Measurements from ENCODE around the gene SLC25A38. TPM values are rescaled to one million over a fixed set of nuclear protein-coding genes. Genes with fewer than 3 reads are reported as not detected.
A peak's percentile ranks its signal among the peaks of the same experiment; 100 is the strongest.

The SLC25A38 gene
- total RNA-seq, 1 donor from 2014 or later: 25.6 TPM

DNA sequence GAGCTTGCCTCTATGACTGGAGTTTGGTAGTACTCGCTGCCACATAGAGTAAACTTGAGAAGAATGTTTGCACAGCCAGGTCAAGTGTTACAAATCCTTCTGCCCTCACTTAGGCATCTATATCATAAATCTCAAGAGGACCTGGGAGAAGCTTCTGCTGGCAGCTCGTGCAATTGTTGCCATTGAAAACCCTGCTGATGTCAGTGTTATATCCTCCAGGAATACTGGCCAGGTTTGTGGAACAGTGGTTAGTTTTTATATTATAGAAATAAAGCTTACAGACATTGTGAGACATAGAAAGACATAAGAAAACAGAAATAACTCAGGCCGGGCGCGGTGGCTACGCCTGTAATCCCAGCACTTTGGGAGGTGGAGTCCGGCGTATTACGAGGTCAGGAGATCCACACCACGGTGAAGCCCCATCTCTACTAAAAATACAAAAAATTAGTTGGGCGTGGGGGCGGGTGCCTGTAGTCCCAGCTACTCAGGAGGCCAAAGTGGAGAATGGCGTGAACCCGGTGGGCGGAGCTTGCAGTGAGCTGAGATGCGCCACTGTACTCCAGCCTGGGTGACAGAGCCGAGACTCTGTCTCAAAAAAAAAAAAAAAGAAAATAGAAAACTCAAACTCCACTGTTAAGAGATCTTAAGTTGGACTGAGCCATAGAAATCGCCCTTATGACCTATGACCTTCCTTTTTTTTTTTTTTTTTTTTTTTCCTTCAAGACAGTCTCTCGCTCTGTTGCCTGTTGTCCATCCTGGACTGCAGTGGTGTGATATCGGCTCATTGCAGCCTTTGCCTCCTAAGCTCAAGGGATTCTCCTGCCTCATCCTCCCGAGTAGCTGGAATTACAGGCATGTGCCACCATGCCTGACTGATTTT is 25.6 kb downstream of the SLC25A38 start:
- TF ChIP-seq, protein P1, sequence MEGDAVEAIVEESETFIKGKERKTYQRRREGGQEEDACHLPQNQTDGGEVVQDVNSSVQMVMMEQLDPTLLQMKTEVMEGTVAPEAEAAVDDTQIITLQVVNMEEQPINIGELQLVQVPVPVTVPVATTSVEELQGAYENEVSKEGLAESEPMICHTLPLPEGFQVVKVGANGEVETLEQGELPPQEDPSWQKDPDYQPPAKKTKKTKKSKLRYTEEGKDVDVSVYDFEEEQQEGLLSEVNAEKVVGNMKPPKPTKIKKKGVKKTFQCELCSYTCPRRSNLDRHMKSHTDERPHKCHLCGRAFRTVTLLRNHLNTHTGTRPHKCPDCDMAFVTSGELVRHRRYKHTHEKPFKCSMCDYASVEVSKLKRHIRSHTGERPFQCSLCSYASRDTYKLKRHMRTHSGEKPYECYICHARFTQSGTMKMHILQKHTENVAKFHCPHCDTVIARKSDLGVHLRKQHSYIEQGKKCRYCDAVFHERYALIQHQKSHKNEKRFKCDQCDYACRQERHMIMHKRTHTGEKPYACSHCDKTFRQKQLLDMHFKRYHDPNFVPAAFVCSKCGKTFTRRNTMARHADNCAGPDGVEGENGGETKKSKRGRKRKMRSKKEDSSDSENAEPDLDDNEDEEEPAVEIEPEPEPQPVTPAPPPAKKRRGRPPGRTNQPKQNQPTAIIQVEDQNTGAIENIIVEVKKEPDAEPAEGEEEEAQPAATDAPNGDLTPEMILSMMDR (IDR thresholded peaks at IDR 0.05; ENCODE audit: unreplicated experiment): no peak
- peaks cover 29% of the 10 kb centered on the region for H3K36me3 Mint-ChIP-seq
- H3K4me1 Mint-ChIP-seq: peaks cover 24% of the 10 kb centered on the region
- H3K27ac Mint-ChIP-seq: peak overlapping the region; percentile 70
- no peak overlapping the region for H3K4me3 Mint-ChIP-seq
- no peaks in the 10 kb centered on the region for H3K27me3 Mint-ChIP-seq (ENCODE audit: low read depth)
- no peaks in the 10 kb centered on the region for H3K9me3 Mint-ChIP-seq
- DNase-seq (ENCODE audit: low spot score in 2 of 2, unreplicated experiment in 2 of 2): no peak

DNA sequence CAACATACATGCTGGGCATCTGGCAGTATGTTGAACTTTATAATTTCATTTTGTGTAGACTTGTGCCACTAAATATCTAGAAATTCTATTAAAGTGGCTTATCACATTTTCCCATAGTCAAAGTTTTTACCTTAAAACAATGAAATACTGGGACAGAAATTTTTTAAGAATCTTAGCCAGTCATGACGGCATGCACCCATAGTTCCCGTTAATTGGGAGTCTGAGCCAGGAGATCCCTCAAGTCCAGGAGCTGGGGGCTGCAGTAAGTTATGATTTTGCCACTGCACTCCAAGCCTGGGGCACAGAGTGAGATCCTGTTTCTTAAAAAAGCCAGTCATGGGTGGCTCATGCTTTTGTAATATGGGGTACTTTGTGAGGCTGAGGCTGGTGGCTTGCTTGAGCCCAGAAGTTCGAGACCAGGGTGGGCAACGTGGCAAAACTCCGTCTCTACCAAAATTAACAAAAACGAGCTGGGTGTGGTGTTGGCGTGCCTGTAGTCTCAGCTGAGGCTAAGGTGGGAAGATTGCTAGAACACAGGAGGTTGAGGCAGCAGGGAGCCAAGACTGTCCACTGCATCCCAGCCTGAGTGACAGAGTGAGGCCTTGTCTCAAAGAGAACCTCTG is 26.5 kb downstream of the SLC25A38 start:
- TF ChIP-seq, protein P1 (IDR thresholded peaks at IDR 0.05; ENCODE audit: unreplicated experiment): no peak
- Mint-ChIP-seq H3K9me3 (no peaks in the 10 kb centered on the region), H3K4me1 (peaks cover 24% of the 10 kb centered on the region), H3K27ac (peak overlapping the region; percentile 79), H3K27me3 (ENCODE audit: low read depth) (no peaks in the 10 kb centered on the region), H3K4me3 (no peak overlapping the region), H3K36me3 (peaks cover 29% of the 10 kb centered on the region)
- DNase-seq (ENCODE audit: low spot score in 2 of 2, unreplicated experiment in 2 of 2): no peak

DNA sequence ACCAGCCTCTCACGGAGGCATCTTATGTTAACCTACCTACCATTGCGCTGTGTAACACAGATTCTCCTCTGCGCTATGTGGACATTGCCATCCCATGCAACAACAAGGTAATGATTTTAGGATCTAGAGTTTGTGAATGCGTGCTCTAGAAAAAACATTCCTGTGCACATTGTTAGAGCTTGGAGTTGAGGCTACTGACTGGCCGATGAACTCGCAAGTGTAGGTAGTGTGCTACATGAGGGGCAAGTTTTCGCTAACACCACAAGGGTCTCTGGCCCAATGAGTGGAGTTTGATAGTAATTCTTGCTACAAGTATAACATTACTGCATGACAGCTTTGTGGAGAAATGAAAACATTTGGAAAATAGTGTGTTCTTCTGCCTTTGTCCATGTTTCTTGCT is 27.7 kb downstream of the SLC25A38 start:
- TF ChIP-seq, protein P1 (IDR thresholded peaks at IDR 0.05; ENCODE audit: unreplicated experiment): no peak
- no peak for DNase-seq (ENCODE audit: low spot score in 2 of 2, unreplicated experiment in 2 of 2)
- Mint-ChIP-seq H3K27me3 (ENCODE audit: low read depth) (no peaks in the 10 kb centered on the region), H3K27ac (no peak overlapping the region), H3K36me3 (peaks cover 29% of the 10 kb centered on the region), H3K9me3 (no peaks in the 10 kb centered on the region), H3K4me1 (peaks cover 24% of the 10 kb centered on the region), H3K4me3 (no peak overlapping the region)

DNA sequence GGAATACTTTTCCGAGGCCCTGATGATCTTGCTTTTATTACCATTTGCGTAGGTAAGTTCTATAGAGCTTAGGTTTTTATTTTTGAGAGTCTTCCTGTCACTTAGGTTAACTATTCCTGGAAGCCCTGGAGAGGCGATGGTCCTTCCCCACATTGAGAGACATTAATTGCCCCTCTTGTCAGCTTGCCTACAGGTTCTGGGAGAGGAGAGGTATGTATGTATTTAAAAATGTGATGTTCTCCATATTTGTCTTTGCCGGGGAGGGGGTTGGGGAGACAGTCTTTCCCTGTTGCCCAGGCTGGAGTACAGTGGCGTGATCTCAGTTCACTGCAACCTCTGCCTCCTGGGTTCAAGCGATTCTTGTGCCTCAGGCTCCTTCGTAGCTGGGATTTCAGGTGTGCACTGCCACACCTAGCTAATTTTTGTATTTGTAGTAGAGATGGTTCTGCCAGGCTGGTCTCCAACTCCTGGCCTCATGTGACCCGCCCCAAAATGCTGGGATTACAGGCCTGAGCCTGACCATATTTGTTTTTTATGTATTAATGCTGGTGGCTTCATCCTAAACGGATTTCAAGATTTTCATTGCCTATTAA is 29.6 kb downstream of the SLC25A38 start:
- no peak for DNase-seq (ENCODE audit: low spot score in 2 of 2, unreplicated experiment in 2 of 2)
- Mint-ChIP-seq H3K4me1 (peaks cover 11% of the 10 kb centered on the region), H3K27me3 (ENCODE audit: low read depth) (no peaks in the 10 kb centered on the region), H3K36me3 (peaks cover 28% of the 10 kb centered on the region), H3K27ac (no peak overlapping the region), H3K9me3 (no peaks in the 10 kb centered on the region), H3K4me3 (no peak overlapping the region)
- TF ChIP-seq, protein P1 (IDR thresholded peaks at IDR 0.05; ENCODE audit: unreplicated experiment): no peak

DNA sequence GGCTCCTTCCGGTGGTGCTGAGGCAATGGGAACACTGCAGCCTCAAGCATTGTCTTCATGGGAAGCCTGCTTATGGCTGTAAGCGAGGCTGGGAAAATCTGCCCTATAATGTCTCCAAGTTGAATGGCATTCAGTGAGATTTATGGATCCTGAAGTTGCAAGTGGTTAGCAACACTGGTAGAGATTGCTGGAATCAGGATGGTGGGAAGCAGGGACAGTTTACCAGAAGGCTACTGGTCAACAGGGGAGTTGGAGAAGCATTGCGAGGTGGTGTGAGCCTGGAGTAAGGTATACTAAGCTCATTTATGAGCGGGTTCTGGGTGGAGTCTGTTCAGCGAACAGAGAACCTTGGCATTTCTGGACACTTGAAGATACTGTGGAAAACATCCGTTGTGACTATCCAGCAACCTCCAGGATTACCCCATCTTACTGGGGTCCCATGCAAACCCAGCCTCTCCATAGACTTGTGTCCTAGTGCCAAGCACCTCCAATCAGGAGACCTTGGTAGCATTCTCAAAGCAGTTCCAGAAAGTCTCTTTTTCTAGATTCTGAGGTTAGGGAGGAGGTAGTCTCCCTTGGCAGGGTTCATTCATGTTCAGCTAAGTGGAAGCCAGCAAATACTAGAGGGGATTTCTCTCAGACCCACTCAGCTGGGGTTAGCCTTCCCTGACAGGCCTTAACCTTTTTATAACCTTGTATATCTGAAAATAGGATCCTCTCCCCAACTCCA is 30.7 kb downstream of the SLC25A38 start:
- H3K36me3 Mint-ChIP-seq: peaks cover 22% of the 10 kb centered on the region
- DNase-seq (ENCODE audit: low spot score in 2 of 2, unreplicated experiment in 2 of 2): no peak
- TF ChIP-seq, protein P1 (IDR thresholded peaks at IDR 0.05; ENCODE audit: unreplicated experiment): no peak
- H3K4me3 Mint-ChIP-seq: no peak overlapping the region
- H3K9me3 Mint-ChIP-seq: no peaks in the 10 kb centered on the region
- H3K27ac Mint-ChIP-seq: peak overlapping the region; percentile 63
- peaks cover 3% of the 10 kb centered on the region for H3K27me3 Mint-ChIP-seq (ENCODE audit: low read depth)
- H3K4me1 Mint-ChIP-seq: peaks cover 3% of the 10 kb centered on the region
